ENCODE data around the gene KRTAP3-3.
"Not testable (repeated sequence)": the region's sequence is repeated elsewhere in the genome, so short reads cannot be mapped to it uniquely, and the experiment has no call there.

KRTAP3-3 gene

DNA sequence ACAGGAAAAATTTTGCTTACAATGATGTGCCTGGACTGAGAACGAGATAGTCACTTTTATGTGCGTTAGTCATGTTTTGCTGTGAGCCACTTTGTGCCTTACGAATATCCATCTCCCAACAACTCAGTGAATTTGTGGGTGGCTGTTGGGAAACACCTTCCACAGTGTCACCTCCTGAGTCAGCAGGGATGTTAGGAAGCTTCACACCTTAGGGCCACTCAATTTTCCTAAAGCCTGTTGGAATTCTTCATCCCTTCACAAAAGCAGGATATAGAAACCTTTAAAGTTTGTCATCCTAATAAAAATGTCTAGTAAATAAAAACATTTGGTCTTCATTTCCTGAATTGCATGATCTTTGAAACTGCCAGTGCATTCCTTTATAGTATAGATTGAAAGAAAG is 19.2 kb upstream of the KRTAP3-3 start:
- no peaks in the 10 kb centered on the region for H3K36me3 Mint-ChIP-seq
- H3K27ac Mint-ChIP-seq, result no peak overlapping the region
- no peak overlapping the region for H3K4me3 Mint-ChIP-seq
- H3K9me3 Mint-ChIP-seq (ENCODE audit: low read depth), result no peaks in the 10 kb centered on the region
- no peaks in the 10 kb centered on the region for H3K4me1 Mint-ChIP-seq (ENCODE audit: low read depth)
- H3K27me3 Mint-ChIP-seq, result peaks cover 2% of the 10 kb centered on the region

DNA sequence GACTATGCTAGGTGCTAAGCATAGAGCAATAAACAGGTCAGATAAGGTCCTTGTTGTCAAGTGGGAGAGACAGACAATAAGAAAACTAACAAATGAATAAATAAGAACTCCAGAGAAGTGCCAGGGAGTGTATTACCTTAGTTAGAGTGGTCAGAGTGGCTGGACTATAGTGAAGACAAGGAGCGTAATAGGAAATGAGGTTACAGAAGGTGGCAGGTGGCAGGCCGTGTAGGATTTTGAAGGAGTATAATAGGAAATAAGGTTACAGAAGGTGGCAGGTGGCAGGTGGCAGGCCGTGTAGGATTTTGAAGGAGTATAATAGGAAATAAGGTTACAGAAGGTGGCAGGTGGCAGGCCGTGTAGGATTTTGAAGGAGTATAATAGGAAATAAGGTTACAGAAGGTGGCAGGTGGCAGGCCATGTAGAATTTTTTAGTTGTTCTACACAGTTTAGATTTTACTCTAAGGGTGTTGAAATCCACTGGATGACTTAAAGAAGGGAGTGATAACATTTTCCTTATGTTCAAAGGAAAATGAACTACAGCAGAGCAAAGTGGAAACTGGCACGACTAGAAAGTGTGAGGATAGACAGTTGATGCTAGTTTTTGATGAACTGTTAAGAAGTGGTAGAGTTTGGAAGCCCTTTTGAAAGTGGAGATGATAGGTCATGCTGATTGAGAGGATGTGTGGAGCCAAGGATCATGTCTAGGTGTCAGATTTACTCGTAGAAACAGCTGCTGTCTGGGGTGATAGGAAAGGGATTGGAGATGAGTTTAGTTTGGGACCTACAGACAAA is 18.6 kb upstream of the KRTAP3-3 start:
- H3K27me3 Mint-ChIP-seq, result peaks cover under 1% of the 10 kb centered on the region
- no peaks in the 10 kb centered on the region for H3K9me3 Mint-ChIP-seq (ENCODE audit: low read depth)
- no peak overlapping the region for H3K27ac Mint-ChIP-seq
- H3K4me3 Mint-ChIP-seq, result no peak overlapping the region
- H3K36me3 Mint-ChIP-seq, result no peaks in the 10 kb centered on the region
- H3K4me1 Mint-ChIP-seq (ENCODE audit: low read depth), result no peaks in the 10 kb centered on the region

DNA sequence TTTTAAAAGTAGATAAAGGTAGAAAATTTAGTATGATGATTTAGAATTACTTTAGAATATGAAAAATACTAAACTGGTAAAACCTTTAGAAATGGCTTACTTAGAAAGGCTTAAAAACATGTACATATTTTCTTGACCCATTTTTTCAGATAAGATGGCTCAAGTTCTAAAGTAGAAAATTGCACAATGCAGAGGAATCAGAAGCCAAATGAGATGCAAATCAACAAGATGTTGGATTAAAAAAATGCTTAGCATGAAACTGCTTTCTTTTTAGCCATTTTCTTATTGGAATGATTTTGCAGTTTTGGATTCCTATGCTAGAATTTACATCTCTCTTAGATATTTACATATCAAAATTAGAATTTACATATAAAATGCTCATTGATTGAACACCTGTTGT is 16.5 kb upstream of the KRTAP3-3 start:
- Mint-ChIP-seq H3K36me3 (no peaks in the 10 kb centered on the region), H3K27ac (no peak overlapping the region), H3K9me3 (ENCODE audit: low read depth) (no peaks in the 10 kb centered on the region), H3K4me3 (no peak overlapping the region), H3K4me1 (ENCODE audit: low read depth) (no peaks in the 10 kb centered on the region), H3K27me3 (no peaks in the 10 kb centered on the region)

DNA sequence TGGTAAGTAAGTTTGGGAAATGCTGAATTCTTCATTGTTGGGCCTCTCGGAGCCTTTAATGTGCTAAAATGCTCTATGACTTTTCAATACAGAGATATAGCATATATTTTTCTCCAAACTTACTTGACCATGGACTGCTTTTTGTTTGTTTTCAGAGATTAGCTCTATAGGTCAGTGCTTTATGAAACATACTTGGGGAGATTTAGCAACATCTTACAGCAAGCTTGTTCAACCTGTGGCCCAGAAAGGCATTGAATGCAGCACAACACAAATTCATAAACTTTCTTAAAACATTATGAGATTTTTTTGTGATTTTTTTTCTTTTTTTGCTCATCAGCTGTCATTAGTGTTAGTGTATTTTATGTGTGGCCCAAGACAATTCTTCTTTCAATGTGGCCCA is 16.0 kb upstream of the KRTAP3-3 start:
- Mint-ChIP-seq H3K27me3 (no peaks in the 10 kb centered on the region), H3K36me3 (no peaks in the 10 kb centered on the region), H3K4me1 (ENCODE audit: low read depth) (no peaks in the 10 kb centered on the region), H3K27ac (no peak overlapping the region), H3K4me3 (no peak overlapping the region), H3K9me3 (ENCODE audit: low read depth) (no peaks in the 10 kb centered on the region)

DNA sequence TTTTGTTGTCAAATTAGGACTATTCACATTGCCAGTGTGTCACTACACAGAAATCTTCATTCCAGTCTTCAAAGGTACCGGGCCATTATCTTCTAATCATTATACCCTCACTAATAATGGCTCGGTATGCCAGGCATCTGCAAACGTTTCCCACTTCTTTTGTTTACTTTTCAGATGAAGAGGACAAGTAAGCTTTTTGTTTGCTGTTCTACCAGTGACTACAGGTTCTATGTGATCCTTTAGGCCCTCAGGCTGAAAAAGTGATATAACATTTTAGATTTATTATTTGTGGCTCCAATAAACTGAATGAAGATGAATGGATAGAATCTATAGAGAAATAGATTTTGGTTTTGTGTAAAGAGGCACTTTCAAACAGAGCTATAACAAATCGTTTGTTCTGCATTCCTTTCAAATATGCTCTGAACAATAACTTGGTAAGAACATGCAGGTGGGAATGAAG is 15.4 kb upstream of the KRTAP3-3 start:
- no peak overlapping the region for H3K4me3 Mint-ChIP-seq
- H3K36me3 Mint-ChIP-seq, result no peaks in the 10 kb centered on the region
- H3K27ac Mint-ChIP-seq, result no peak overlapping the region

DNA sequence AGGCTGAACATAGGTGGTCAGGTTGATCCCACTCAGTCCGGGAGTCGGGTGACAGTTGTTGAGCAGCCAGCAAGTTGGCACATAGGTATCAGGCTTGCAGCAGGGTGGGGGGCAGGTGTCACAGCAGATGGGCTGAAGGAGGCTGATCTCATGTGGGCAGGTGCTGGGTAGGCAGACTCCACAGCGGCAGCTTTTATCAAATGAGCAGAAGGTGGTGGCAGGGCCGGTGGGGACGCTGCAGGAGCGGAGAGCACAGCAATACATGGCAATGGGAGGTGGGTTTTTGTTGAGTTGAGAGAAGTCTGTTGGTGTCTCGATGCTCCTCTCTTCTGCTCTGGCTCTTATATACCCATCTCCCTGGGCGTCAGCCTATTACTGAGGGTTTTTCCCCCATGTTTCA is 14.8 kb upstream of the KRTAP3-3 start, which contains the start of gene KRTAP3-1:
Gene KRTAP3-1 (minus strand): TSS at position 318 of the 400 bp plus-strand sequence. CDS start 54 bp downstream, at position 264.
- H3K4me1 Mint-ChIP-seq (ENCODE audit: low read depth), result no peaks in the 10 kb centered on the region
- peaks cover 1% of the 10 kb centered on the region for H3K27me3 Mint-ChIP-seq
- no peak within 1 kb of the TSS for H3K27ac Mint-ChIP-seq
- no peaks in the 10 kb centered on the region for H3K9me3 Mint-ChIP-seq (ENCODE audit: low read depth)
- no peaks in the 10 kb centered on the region for H3K36me3 Mint-ChIP-seq
- no peak within 1 kb of the TSS for H3K4me3 Mint-ChIP-seq

More for the DNA sequence above, 15.4 kb upstream of the KRTAP3-3 start:
- no peaks in the 10 kb centered on the region for H3K4me1 Mint-ChIP-seq (ENCODE audit: low read depth)
- no peaks in the 10 kb centered on the region for H3K9me3 Mint-ChIP-seq (ENCODE audit: low read depth)
- no peaks in the 10 kb centered on the region for H3K27me3 Mint-ChIP-seq

DNA sequence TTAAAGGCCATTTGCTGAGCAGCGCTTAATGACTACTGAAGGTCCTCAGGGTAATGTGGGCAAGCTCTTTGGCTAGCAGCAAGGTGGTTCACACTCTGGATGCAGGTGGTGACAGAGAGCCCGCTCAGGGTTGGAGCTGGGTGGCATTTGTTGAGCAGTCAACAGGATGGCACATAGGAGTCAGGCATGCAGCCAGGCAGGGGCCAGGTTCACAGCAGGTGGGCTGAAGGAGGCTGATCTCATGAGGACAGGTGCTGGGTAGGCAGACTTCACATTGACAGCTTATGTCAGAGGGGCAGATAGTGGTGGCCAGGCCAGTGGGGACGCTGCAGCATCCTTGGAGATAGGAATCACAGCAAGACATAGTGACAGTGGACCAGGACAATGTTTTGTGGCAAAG is 10.4 kb upstream of the KRTAP3-3 start:
- no peak overlapping the region for H3K4me3 Mint-ChIP-seq
- no peaks in the 10 kb centered on the region for H3K4me1 Mint-ChIP-seq (ENCODE audit: low read depth)
- H3K27me3 Mint-ChIP-seq, result peaks cover 3% of the 10 kb centered on the region
- no peak overlapping the region for H3K27ac Mint-ChIP-seq
- no peaks in the 10 kb centered on the region for H3K9me3 Mint-ChIP-seq (ENCODE audit: low read depth)
- no peaks in the 10 kb centered on the region for H3K36me3 Mint-ChIP-seq

DNA sequence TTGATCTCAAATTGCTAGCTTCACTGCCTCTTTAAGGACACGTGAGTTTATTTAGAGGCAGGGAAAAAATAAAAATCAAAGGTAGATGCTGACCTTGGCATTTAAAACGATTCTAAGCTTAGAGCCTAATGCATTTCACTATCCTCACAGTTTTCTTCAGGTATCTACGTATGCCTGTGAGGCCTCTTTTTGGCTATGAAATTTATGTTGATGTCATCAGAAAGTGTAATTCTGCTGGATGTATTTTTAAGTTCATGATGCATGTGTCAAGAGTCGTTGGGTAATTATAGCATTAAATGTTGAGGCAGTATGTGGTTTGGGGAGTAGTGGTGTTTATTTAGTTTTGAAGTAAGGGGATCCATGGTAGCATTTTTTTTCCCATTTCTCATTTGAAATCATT is 10.0 kb upstream of the KRTAP3-3 start:
- Mint-ChIP-seq H3K27ac (no peak overlapping the region), H3K4me1 (ENCODE audit: low read depth) (no peaks in the 10 kb centered on the region), H3K4me3 (no peak overlapping the region), H3K27me3 (peaks cover 6% of the 10 kb centered on the region), H3K9me3 (ENCODE audit: low read depth) (no peaks in the 10 kb centered on the region), H3K36me3 (no peaks in the 10 kb centered on the region)

DNA sequence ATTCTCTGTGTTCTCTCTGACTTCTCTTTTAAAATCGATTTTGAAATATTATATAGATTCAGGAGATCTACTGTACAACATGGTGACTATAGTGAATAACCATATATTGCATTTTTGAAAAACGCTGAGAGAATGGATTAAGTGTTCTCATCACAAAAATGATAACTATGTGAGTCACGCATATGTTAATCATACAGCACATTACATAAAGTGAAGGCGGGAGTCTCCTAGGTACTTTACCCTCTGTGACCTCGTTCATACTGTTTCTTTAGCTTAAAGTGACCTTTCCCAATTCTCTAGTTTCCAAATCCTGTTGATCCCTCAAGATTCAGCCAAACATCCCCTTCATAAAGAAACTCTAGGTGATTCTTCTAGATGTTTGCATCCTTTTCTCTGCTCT is 8.8 kb upstream of the KRTAP3-3 start:
- peaks cover 7% of the 10 kb centered on the region for H3K27me3 Mint-ChIP-seq
- H3K4me1 Mint-ChIP-seq (ENCODE audit: low read depth), result no peaks in the 10 kb centered on the region
- H3K9me3 Mint-ChIP-seq (ENCODE audit: low read depth), result no peaks in the 10 kb centered on the region

DNA sequence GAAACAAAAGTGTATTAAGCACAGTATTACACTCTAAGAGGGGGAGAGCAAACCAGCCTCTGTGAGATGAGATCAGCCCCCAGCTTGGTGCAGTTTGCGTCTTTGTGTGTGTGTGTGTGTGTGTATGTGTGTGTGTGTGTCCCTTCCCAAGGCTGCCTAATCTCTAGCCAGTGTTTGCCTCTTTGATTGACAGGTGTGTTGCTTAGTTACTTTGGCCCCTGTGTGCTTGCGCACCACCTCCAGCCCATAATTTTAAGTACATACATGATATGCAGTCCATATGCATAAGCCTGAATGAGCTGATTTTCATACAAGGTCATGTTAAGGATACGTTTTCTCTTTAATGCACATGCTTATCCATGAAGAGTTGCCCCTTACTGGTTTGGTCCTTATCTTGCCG is 7.8 kb upstream of the KRTAP3-3 start:
- H3K9me3 Mint-ChIP-seq (ENCODE audit: low read depth), result no peaks in the 10 kb centered on the region
- no peaks in the 10 kb centered on the region for H3K36me3 Mint-ChIP-seq
- H3K4me1 Mint-ChIP-seq (ENCODE audit: low read depth), result no peaks in the 10 kb centered on the region
- H3K27ac Mint-ChIP-seq, result no peak overlapping the region
- peaks cover 14% of the 10 kb centered on the region for H3K27me3 Mint-ChIP-seq
- no peak overlapping the region for H3K4me3 Mint-ChIP-seq

More for the DNA sequence above, 8.8 kb upstream of the KRTAP3-3 start:
- Mint-ChIP-seq H3K36me3 (no peaks in the 10 kb centered on the region), H3K4me3 (no peak overlapping the region), H3K27ac (no peak overlapping the region)

DNA sequence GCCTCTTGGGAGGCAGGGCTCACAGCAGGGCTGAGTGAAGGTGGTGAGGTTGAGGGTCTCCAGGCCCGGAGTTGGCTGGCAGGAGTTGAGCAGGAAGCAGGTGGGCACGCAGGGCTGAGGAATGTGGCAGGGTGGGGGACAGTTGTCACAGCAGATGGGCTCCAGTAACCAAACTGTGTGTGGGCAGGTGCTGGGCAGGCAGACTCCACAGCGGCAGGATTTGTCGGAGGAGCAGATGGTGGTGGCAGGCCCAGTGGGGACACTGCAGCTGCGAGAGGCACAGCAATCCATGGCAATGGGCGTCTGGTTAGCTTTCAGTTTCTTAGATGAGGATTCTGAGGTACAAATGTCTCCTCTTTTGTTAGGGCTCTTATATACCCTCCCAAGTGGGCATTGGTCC is 5.6 kb upstream of the KRTAP3-3 start, which contains the start of gene KRTAP3-2:
Gene KRTAP3-2 (minus strand): TSS at position 344 of the 400 bp plus-strand sequence. CDS start 53 bp downstream, at position 291.
- not testable (repeated sequence) for H3K4me1 Mint-ChIP-seq (ENCODE audit: low read depth); H3K27ac Mint-ChIP-seq; H3K36me3 Mint-ChIP-seq; H3K4me3 Mint-ChIP-seq; H3K9me3 Mint-ChIP-seq (ENCODE audit: low read depth)
- peaks cover 22% of the 10 kb centered on the region for H3K27me3 Mint-ChIP-seq

DNA sequence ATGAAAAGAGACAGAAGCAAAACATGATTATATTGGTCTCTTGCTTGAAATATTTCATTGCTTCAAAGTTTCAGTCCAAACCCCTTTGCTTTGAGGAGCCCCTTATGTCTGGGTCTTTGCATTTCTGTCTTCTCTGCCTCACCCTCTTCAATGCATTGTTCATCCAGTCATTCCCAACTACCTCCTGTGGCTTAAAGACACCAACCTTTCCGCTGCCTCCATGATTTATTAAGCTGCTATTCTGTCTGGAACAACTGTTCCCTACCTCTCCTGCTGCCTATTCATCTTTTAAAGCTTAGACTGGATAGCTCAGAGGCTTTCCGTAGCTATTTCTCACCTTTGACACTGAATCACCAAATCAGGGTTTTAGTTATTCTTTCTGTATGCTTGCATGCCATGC is 3.4 kb upstream of the KRTAP3-3 start:
- no peak overlapping the region for H3K27ac Mint-ChIP-seq
- no peaks in the 10 kb centered on the region for H3K36me3 Mint-ChIP-seq
- peaks cover 29% of the 10 kb centered on the region for H3K27me3 Mint-ChIP-seq
- H3K4me3 Mint-ChIP-seq, result no peak overlapping the region
- no peaks in the 10 kb centered on the region for H3K9me3 Mint-ChIP-seq (ENCODE audit: low read depth)
- no peaks in the 10 kb centered on the region for H3K4me1 Mint-ChIP-seq (ENCODE audit: low read depth)

DNA sequence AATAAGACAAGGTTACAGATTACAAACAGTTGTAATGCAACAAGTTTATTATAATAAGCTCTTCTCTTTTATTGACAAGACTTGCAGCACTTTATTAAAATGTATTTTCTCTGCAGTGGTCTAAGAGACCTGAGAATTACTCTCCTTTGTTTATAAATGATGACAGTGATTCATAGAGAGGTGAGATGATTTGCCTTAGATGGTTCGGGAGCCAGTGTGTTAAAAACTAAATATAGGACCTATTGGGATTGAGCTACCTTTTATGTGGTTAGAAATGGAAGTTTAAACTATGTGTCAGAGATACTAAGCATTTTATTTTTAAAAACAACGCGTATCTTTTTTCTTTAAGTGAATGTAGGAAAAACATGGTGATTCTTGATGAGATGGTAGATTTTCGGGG is 2.9 kb upstream of the KRTAP3-3 start:
- Mint-ChIP-seq H3K36me3 (no peaks in the 10 kb centered on the region), H3K27ac (no peak overlapping the region), H3K9me3 (ENCODE audit: low read depth) (no peaks in the 10 kb centered on the region), H3K4me3 (no peak overlapping the region), H3K27me3 (peaks cover 32% of the 10 kb centered on the region), H3K4me1 (ENCODE audit: low read depth) (no peaks in the 10 kb centered on the region)

DNA sequence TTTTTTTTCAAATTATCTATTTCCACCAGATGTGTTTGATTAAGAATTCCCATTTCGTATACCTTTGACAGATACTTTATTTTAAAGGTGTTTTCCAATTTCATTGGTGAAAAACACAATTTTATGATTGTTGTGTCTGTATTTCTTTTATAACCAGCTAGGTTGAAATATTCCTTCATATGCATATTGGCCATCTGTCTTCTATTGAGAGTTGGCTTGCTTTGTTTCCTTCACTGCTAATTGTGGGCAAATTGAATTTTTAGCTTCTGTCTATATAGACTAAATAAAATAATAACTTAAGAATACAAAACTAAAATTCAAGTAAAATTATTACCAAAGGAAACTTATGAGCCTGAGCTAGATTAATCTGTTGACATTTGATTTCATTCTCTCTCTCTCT is 1.2 kb upstream of the KRTAP3-3 start:
- Mint-ChIP-seq H3K36me3 (no peaks in the 10 kb centered on the region), H3K4me1 (ENCODE audit: low read depth) (no peaks in the 10 kb centered on the region), H3K9me3 (ENCODE audit: low read depth) (no peaks in the 10 kb centered on the region), H3K27me3 (peaks cover 32% of the 10 kb centered on the region), H3K4me3 (no peak overlapping the region), H3K27ac (no peak overlapping the region)

DNA sequence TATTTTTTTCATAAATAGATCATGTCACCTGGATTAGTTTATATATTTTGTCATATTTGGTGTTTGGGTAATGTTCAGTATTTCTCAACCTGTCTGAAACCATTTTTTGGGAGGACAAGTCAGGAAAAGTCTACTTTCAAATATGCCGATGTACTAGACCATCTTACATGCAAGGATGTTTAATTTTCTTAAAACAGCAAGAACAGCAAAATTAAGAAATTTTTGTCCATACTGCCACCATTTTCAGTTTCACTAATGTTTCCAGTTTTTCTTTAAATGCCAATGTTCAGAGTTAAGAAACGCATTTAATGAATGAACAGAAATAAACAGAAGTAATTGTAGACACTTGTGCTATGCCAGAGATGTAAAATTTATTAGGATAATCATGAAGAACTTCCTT is 880 bp downstream of the KRTAP3-3 start:
- peaks cover 27% of the 10 kb centered on the region for H3K27me3 Mint-ChIP-seq
- H3K4me3 Mint-ChIP-seq, result no peak overlapping the region
- H3K27ac Mint-ChIP-seq, result no peak overlapping the region
- H3K36me3 Mint-ChIP-seq, result no peaks in the 10 kb centered on the region
- H3K9me3 Mint-ChIP-seq (ENCODE audit: low read depth), result no peaks in the 10 kb centered on the region
- no peaks in the 10 kb centered on the region for H3K4me1 Mint-ChIP-seq (ENCODE audit: low read depth)

DNA sequence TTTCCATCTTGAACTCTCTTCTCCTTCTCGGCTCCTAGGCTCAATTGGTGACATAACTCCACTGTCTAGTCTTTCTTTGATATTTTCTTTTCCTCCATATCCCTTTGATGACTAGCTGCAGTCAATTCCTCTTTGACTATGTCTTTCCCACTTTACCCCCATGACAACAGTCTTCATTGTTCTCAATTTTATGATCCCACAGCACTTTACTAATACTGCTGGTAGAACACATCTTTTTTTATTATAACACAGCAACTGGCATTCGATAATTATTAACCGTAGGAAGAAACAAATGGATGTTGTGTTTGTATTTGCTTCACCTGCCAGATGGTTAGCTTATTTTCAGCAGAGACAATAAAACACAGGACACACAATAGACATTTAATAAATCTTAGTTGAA is 1.3 kb downstream of the KRTAP3-3 start:
- Mint-ChIP-seq H3K36me3 (no peaks in the 10 kb centered on the region), H3K9me3 (ENCODE audit: low read depth) (no peaks in the 10 kb centered on the region), H3K4me3 (no peak overlapping the region), H3K27ac (no peak overlapping the region), H3K4me1 (ENCODE audit: low read depth) (no peaks in the 10 kb centered on the region), H3K27me3 (peaks cover 25% of the 10 kb centered on the region)
